Astrocyte (in vitro differentiated cells and primary cell): Measurements from ENCODE around the gene CDHR4.

Experiments used
- EZH2 ChIP-seq: IDR thresholded peaks from 2 replicates; pipeline ENCODE4 v1.6.1; 2012; ENCODE audit warnings: mild to moderate bottlenecking, low read length, inconsistent platforms; ENCODE audit not compliant: insufficient read depth
- TF ChIP-seq, protein P1 (sequence below): IDR thresholded peaks from 2 replicates; pipeline ENCODE4 v1.5.1; 2011; ENCODE audit warnings: low read depth, mild to moderate bottlenecking, inconsistent platforms, low read length, moderate library complexity; ENCODE audit not compliant: insufficient read depth

DNA sequence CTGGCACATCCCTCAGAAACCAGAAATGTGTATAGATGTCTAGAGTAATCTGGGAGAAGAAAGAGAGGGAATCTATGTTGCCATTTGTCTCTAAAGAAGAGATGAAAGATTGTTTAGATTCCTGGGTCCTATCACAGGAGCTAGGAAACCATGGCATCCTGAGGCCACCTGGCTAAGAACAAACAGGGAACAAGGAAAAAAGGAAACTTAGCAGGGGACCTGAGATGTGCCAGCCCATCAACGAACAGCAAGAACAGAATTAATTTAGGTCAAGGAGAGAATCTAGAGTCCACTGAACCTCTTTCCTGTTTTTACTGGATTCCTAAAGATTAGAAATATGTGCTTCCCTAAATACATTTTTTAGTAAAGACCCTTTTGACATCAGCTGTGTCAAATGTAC is 43.6 kb downstream of the CDHR4 start:
- TF ChIP-seq, protein P1, sequence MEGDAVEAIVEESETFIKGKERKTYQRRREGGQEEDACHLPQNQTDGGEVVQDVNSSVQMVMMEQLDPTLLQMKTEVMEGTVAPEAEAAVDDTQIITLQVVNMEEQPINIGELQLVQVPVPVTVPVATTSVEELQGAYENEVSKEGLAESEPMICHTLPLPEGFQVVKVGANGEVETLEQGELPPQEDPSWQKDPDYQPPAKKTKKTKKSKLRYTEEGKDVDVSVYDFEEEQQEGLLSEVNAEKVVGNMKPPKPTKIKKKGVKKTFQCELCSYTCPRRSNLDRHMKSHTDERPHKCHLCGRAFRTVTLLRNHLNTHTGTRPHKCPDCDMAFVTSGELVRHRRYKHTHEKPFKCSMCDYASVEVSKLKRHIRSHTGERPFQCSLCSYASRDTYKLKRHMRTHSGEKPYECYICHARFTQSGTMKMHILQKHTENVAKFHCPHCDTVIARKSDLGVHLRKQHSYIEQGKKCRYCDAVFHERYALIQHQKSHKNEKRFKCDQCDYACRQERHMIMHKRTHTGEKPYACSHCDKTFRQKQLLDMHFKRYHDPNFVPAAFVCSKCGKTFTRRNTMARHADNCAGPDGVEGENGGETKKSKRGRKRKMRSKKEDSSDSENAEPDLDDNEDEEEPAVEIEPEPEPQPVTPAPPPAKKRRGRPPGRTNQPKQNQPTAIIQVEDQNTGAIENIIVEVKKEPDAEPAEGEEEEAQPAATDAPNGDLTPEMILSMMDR: no peak
- TF ChIP-seq EZH2: no peak
